Body of pancreas (tissue), 4 donors: ENCODE results near the gene VSTM4.

ENCODE experiments used
- POLR2A ChIP-seq, 3 donors: fragments of 450-650 bp; IDR thresholded peaks; one replicate each; pipeline ENCODE4 v1.6.1; 2016; ENCODE audit warnings: antibody characterized with exemption in 3 of 3, mild to moderate bottlenecking in 2 of 3
- TF ChIP-seq, protein P1 (sequence below), 7 experiments: fragments of 450-650 bp in 4 of 7; fragments of 200-600 bp in 3 of 7; sonication (generic) in 3 of 7; IDR thresholded peaks; one replicate each; pipeline ENCODE4 v1.5.1; 2016 to 2019; ENCODE audit warnings: antibody characterized with exemption in 7 of 7

DNA sequence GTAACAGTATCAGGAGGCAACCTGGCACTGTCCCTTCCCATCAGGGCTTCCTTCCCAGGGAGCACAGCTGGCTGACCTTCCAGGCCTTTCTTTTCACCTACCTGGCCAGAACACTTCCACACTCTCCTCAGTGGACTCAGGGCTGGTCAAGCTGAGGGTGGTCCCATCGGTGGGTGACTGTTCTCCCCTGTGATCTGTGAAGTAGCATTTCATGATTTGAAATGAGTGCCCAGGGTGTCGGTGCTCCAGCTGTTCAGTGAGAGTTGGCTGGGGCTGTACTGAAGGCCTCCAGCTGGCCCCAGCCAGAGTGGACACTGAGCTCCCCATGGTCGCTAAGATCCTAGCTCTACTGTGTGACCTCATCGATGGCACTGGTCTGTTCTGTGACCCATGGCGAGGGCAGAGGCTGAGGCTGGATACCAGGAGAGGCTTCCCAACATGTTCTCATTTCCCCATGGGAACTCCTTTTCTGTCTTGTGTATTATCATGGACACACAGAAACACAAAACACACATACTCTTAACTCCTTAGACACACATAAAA is 18.5 kb upstream of the VSTM4 start, which contains the start of gene FAM170B:
- TF ChIP-seq, protein P1, sequence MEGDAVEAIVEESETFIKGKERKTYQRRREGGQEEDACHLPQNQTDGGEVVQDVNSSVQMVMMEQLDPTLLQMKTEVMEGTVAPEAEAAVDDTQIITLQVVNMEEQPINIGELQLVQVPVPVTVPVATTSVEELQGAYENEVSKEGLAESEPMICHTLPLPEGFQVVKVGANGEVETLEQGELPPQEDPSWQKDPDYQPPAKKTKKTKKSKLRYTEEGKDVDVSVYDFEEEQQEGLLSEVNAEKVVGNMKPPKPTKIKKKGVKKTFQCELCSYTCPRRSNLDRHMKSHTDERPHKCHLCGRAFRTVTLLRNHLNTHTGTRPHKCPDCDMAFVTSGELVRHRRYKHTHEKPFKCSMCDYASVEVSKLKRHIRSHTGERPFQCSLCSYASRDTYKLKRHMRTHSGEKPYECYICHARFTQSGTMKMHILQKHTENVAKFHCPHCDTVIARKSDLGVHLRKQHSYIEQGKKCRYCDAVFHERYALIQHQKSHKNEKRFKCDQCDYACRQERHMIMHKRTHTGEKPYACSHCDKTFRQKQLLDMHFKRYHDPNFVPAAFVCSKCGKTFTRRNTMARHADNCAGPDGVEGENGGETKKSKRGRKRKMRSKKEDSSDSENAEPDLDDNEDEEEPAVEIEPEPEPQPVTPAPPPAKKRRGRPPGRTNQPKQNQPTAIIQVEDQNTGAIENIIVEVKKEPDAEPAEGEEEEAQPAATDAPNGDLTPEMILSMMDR (IDR thresholded peaks at IDR 0.05), result no peak
- TF ChIP-seq POLR2A (IDR thresholded peaks at IDR 0.05), result no peak
